HUDEP-2 (cell line): ENCODE results near the gene AADAC.
A peak's percentile ranks its signal among the peaks of the same experiment; 100 is the strongest.
"Not testable (repeated sequence)": the region's sequence is repeated elsewhere in the genome, so short reads cannot be mapped to it uniquely, and the experiment has no call there.

Experiments
- DNase-seq, 76 experiments: peaks; one replicate each; lab custom pipeline; 2025; ENCODE audit not compliant: unreplicated experiment in 76 of 76; lab: John Stamatoyannopoulos, UW

AADAC gene

DNA sequence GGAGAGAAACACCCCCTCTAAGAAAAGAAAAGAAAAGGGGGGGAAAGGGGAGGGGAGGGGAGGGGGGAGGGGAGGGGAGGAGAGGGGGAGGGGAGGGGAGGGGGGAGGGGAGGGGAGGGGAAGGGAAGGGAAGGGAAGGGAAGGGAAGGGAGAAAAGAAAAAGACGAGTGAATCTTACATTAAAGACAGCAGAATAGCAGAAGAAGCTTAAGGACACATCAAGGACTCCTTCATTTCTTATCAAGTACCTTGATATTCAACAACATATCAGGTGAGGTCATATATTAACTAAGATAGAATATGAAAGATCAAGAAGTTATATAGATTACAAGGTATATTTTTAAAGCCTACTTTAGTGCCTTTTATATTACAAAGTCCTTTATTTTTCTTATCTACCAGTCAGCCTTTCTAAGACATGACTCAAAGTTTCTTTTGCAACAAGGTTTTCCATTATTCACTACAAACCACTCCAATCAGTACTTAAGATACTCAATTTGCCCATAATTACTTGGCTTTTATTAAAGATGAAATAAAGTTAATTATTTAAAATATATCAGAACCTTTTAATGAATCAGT, 17.7 kb upstream of the AADAC start:
- DNase-seq: no peak

- no peak for DNase-seq
These were observed 15.4 kb upstream of the AADAC start for GRCh38 chr3:151798466-151798865.

- DNase-seq: no peak
These were observed 13.5 kb upstream of the AADAC start for GRCh38 chr3:151800431-151800830.

GRCh38 chr3:151804267-151804666, 9.6 kb upstream of the AADAC start:
- DNase-seq: no peak

- no peak for DNase-seq
These were observed 7.1 kb upstream of the AADAC start for GRCh38 chr3:151806838-151807237.

DNA sequence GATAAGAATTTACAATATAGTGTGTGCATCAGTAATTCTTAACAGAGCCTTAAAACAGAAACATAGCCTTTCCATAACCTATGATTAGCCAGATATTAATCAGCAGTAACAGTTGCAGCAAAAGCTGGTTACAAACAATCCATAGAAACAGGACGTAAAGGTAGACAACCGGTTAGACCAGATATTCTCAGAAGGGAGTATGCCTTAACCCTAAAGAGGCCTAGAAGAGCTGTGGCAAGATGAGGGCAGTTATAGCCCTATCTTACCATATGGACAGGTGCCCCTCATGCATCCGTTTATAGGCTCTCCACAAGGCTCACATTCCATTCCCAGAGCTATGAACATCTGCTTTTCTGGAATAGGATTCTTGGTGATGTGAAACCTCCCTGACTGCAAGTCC, 5.0 kb upstream of the AADAC start:
- DNase-seq: not testable (repeated sequence)

- DNase-seq: no peak
These were observed 2.4 kb upstream of the AADAC start for GRCh38 chr3:151811474-151811873.

- DNase-seq: no peak
These were observed 672 bp downstream of the AADAC start for GRCh38 chr3:151814588-151814987.

DNA sequence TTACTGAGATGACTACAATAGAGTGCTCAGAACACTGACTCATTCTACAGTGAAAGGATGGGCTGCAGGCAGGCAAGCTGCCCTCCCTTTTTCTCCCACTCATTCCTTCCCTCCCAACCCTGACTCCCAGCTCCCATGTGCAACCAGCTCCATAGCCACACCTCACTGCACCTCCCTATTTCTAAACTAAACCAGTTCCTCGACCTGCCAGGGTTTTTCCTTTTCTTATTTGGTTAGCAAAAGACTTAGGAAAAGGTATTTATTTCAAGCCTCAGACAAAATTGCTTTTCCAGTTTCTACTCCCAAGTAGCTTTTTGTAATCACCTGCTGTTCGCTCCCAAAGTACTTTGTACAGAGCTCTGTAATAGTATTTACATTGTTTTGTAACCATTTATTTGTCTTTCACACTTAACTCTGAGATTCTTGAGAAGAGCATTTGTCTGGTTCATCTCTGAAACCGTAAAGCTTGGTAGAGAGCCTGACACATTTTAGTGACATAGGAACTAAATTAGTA, 2.2 kb downstream of the AADAC start:
- no peak for DNase-seq

GRCh38 chr3:151817473-151817872, 3.6 kb downstream of the AADAC start:
- DNase-seq: no peak

DNA sequence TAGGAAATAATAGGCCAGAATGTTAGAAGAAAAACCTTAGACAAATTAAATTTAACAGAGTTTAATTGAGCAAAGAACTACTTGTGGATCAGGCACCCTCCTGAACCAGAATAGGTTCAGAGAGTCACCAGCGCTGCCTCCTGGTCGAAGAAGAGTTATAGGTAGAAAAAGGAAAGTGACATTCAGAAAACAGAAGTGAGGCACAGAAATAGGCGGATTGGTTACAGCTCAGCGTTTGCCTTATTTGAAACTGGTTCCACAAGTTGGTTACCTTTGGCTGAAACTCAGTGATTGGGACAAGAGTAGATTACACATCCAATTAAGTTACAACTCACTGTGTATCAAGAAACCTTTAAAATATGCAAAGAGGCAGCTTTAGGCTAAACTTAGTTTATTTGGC, 4.4 kb downstream of the AADAC start:
- DNase-seq: no peak

- no peak for DNase-seq
These were observed 6.0 kb downstream of the AADAC start for GRCh38 chr3:151819910-151820309.

DNA sequence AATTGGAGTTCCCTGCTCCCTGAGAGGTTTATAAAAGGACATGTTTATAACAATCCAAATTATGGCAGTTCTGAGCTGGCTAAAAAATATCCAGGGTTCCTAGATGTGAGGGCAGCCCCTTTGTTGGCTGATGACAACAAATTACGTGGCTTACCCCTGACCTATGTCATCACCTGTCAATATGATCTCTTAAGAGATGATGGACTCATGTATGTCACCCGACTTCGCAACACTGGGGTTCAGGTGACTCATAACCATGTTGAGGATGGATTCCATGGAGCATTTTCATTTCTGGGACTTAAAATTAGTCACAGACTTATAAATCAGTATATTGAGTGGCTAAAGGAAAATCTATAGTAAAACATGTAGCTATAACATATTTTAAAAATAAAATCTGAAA, 13.9 kb downstream of the AADAC start:
- DNase-seq: no peak

- DNase-seq: no peak
These were observed 22.0 kb downstream of the AADAC start for GRCh38 chr3:151835751-151836525.

DNA sequence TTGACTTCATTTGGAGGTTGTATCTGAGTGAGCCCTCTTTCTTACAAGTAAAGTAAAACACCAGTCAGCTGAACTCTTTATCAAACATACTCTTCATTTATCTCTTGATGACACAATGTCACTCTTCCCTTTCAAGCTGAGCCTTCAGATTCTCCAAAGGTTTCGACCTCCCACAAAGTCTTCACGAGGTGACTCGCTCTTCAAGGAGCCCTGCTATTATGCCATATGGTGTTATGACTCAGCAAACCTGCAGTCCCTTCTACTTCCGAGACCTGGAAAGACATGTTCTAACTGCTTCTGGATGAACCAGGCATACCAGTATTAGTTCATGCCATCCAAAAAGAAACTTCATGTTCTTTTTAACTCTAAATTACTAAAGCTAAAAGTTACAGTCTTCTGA, 23.1 kb downstream of the AADAC start:
- peak in 6 of 76 experiments; percentile 2 to 38 (median 6) for DNase-seq

DNA sequence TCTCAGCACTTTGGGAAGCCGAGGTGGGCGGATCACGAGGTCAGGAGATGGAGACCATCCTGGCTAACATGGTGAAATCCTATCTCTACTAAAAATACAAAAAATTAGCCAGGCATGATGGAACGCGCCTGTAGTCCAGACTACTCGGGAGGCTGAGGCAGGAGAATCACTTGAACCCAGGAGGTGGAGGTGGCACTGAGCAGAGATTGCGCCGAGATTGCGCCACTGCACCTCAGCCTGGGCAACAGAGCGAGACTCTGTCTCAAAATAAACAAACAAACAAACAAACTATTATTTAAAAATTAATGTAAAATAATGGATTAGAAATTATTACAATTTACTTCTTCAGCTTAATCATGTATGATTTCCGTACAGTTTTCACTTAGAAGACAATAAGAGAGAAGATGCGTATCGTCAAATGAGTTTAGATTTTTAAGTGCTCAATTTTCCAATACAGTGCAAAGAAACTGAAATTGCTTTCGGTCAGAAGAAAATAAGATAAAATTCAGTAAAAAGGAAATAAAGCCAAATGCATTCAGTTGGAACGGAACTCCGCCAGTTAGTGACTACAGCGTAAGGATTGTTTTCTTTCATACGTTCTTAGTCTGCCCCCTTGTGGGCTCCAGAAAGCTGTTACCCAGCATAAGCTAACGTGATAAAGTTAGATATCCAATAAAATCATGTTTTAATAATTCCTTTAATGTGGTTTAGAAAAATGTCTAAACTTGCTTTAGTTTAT, 24.8 kb downstream of the AADAC start:
- peak in 31 of 76 experiments; percentile 1 to 62 (median 26) for DNase-seq

DNA sequence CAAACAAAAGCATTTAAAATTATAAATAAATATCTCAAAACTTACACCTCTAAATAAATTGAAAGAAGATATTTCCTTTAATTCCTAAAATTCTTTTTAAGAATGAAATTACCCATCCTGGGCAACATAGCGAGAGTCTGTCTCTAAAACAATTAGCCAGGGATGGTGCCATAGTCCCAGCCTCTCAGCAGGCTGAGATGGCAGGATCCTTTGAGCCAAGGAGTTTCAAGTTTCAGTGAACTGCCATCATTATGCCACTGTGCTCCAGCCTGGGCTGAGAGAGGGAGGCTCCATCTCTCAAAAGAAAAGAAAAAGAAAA, 25.4 kb downstream of the AADAC start:
- no peak for DNase-seq

GRCh38 chr3:151841801-151842200, 27.9 kb downstream of the AADAC start:
- DNase-seq: no peak

- no peak for DNase-seq
These were observed 29.4 kb downstream of the AADAC start for GRCh38 chr3:151843275-151843674.

DNA sequence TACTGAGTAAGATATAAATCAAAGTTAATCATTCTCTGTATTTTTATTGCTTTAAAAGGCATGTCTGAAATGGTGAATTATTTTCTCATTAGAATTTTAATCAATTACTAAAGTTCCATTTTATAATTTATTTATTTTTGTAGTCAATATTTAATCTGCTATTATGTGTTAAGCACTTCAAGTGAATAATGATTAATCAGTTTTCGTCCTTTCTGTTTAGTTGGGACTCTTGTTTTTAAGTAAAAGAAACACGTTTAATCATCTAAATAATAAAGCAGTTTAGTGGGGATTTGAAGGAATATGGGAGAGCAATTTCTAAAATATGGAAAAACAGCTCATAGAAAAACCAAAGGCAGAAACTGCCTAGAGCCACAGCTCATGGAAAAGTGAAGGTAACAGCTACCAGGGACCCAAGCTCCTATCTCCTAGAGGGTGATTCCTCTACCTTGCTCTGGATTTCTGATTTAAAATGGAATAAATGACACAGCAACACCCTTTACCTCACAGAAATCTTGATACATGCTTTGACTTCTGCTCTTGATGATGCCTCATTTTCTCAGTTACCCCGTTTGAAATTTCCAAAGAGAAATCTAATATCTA, 31.5 kb downstream of the AADAC start:
- DNase-seq: peak in 1 of 76 experiments; percentile 3

- not testable (repeated sequence) for DNase-seq
These were observed 36.1 kb downstream of the AADAC start for GRCh38 chr3:151850065-151850464.
